HEK293T (cell line): ENCODE data around the gene ANKRD11.

Experiments
- CTCF ChIA-PET: fragments of 350-600 bp; formaldehyde crosslinking; extraction: SDS; loops from one replicate; lab custom pipeline; 2021; ENCODE audit warnings: antibody characterized with exemption, inconsistent platforms; lab: Yijun Ruan, JAX
- POLR2A ChIA-PET: fragments of 350-600 bp; formaldehyde crosslinking; extraction: SDS; loops from one replicate; lab custom pipeline; 2020; ENCODE audit warnings: antibody characterized with exemption, inconsistent platforms; lab: Yijun Ruan, JAX
- DNase-seq: peaks from one replicate; pipeline ENCODE4 v3.0.0; 2012; ENCODE audit warnings: mixed read lengths; ENCODE audit errors: extremely low spot score
- ARNT ChIP-seq: fragments of 450-650 bp; IDR thresholded peaks from 2 replicates; pipeline ENCODE4 v1.6.1; 2017; ENCODE audit warnings: mild to moderate bottlenecking
- BHLHE40 ChIP-seq: fragments of 450-650 bp; IDR thresholded peaks from 2 replicates; pipeline ENCODE4 v1.6.1; 2016; ENCODE audit warnings: mild to moderate bottlenecking, moderate library complexity, borderline replicate concordance
- CTBP1 ChIP-seq: fragments of 450-650 bp; IDR thresholded peaks from 2 replicates; pipeline ENCODE4 v1.6.1; 2016; ENCODE audit warnings: borderline replicate concordance
- ELF4 ChIP-seq: fragments of 450-650 bp; IDR thresholded peaks from 2 replicates; pipeline ENCODE4 v1.6.1; 2017; ENCODE audit warnings: antibody characterized with exemption
- FOXA1 ChIP-seq: fragments of 450-650 bp; IDR thresholded peaks from 2 replicates; pipeline ENCODE4 v1.6.1; 2016; ENCODE audit warnings: mild to moderate bottlenecking
- FOXK2 ChIP-seq: fragments of 450-650 bp; IDR thresholded peaks from 2 replicates; pipeline ENCODE4 v1.6.1; 2016; ENCODE audit warnings: mild to moderate bottlenecking
- FOXM1 ChIP-seq: fragments of 450-650 bp; IDR thresholded peaks from 2 replicates; pipeline ENCODE4 v1.6.1; 2017; ENCODE audit warnings: mild to moderate bottlenecking, borderline replicate concordance
- HDGF ChIP-seq: fragments of 450-650 bp; IDR thresholded peaks from 2 replicates; pipeline ENCODE4 v1.6.1; 2017; ENCODE audit warnings: antibody characterized with exemption, borderline replicate concordance
- L3MBTL2 ChIP-seq: fragments of 450-650 bp; conservative IDR thresholded peaks from 2 replicates; pipeline ENCODE4 v1.6.1; 2016; ENCODE audit warnings: mild to moderate bottlenecking
- LEF1 ChIP-seq: fragments of 450-650 bp; IDR thresholded peaks from 2 replicates; pipeline ENCODE4 v1.6.1; 2017; ENCODE audit warnings: mild to moderate bottlenecking, borderline replicate concordance
- NFRKB ChIP-seq: fragments of 450-650 bp; IDR thresholded peaks from 2 replicates; pipeline ENCODE4 v1.6.1; 2016; ENCODE audit warnings: mild to moderate bottlenecking, moderate library complexity
- SP1 ChIP-seq: fragments of 450-650 bp; IDR thresholded peaks from 2 replicates; pipeline ENCODE4 v1.6.1; 2017
- SUZ12 ChIP-seq: fragments of 450-650 bp; IDR thresholded peaks from 2 replicates; pipeline ENCODE4 v1.6.1; 2016; ENCODE audit warnings: mild to moderate bottlenecking
- TARDBP ChIP-seq: fragments of 450-650 bp; IDR thresholded peaks from 2 replicates; pipeline ENCODE4 v1.6.1; 2016
- ZNF384 ChIP-seq: fragments of 450-650 bp; IDR thresholded peaks from 2 replicates; pipeline ENCODE4 v1.6.1; 2016
- TF ChIP-seq, protein P1 (sequence below): fragments of 450-650 bp; IDR thresholded peaks from 2 replicates; pipeline ENCODE4 v1.6.1; 2016

The ANKRD11 gene

GRCh38 chr16:89506113-89506504, 15.7 kb upstream of the ANKRD11 start:
- TF ChIP-seq BHLHE40: no peak
- no peak for TF ChIP-seq ZNF384
- no peak for TF ChIP-seq SUZ12
- no peak for TF ChIP-seq HDGF
- TF ChIP-seq FOXA1: no peak
- TF ChIP-seq, protein P1, sequence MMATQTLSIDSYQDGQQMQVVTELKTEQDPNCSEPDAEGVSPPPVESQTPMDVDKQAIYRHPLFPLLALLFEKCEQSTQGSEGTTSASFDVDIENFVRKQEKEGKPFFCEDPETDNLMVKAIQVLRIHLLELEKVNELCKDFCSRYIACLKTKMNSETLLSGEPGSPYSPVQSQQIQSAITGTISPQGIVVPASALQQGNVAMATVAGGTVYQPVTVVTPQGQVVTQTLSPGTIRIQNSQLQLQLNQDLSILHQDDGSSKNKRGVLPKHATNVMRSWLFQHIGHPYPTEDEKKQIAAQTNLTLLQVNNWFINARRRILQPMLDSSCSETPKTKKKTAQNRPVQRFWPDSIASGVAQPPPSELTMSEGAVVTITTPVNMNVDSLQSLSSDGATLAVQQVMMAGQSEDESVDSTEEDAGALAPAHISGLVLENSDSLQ: no peak
- TF ChIP-seq L3MBTL2: no peak
- no peak for TF ChIP-seq FOXM1
- TF ChIP-seq LEF1: no peak
- TF ChIP-seq ARNT: no peak
- TF ChIP-seq TARDBP: no peak
- no peak for TF ChIP-seq SP1
- no peak for TF ChIP-seq CTBP1
- no peak for TF ChIP-seq FOXK2
- TF ChIP-seq NFRKB: no peak
- POLR2A ChIA-PET: no interaction called here
- no peak for DNase-seq
- CTCF ChIA-PET: no interaction called here

DNA sequence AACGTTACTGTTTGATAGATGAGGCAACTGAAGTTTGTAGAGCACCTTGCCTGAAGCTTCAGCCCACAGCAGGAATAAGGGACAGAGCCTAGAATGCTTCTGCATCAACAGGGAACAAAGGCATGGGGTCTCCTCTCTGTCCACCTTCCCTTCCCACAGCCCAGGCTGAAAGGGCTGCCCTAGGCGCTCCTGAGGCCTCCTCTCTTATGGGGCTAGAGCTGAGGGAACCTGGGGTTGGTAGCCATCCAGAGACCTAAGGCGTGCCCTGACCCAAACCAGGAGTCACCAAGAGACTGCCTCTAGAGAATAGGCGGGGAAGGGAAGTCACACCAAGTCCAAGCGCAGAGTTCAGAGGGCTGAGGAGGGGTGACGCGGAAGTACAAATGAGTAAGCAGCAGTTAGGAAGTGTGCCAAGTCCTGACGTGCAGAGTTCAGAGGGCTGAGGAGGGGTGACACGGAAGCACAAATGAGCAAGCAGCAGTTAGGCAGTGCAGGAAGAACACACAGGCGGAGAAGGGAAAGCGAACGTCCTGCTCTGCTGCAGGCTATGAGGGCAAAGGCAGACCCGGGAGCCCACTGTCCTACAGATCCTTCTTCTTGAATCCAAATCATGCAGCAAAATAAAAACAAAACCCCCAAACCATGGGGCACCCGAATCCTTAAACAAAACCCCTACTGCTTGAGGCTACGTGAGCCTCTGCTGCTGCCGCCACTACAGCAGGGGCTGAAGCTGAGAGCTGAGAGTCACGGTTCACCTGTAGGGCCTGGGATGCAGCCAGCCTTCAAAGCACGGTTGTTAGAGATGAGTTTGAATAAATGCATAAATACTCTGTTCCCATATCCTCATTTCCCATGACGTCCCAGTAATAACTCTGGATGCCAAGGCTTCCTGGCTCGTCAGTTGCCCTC, 15.1 kb upstream of the ANKRD11 start:
- POLR2A ChIA-PET: interaction anchor here (1.1 kb wide), 1 partner anchor 27 kb away, joined by 3 read pairs; no protein-coding TSS in a partner anchor

GRCh38 chr16:89504091-89504490, 13.7 kb upstream of the ANKRD11 start:
- CTCF ChIA-PET: interaction anchor here (0.6 kb wide), 1 partner anchor 43 kb away, joined by 6 read pairs; no protein-coding TSS in a partner anchor
- POLR2A ChIA-PET: interaction anchor here (1.3 kb wide), 1 partner anchor 15 kb away, joined by 4 read pairs; no protein-coding TSS in a partner anchor
- no peak for TF ChIP-seq NFRKB
- no peak for TF ChIP-seq FOXM1
- no peak for TF ChIP-seq ARNT
- no peak for TF ChIP-seq FOXA1
- no peak for TF ChIP-seq ZNF384
- TF ChIP-seq ELF4: no peak
- TF ChIP-seq BHLHE40: no peak
- no peak for TF ChIP-seq LEF1
- no peak for TF ChIP-seq HDGF
- TF ChIP-seq, protein P1: no peak
- no peak for DNase-seq

More for the DNA sequence above, 15.1 kb upstream of the ANKRD11 start:
- CTCF ChIA-PET: no interaction called here
- TF ChIP-seq L3MBTL2 (no peak), SP1 (no peak), HDGF (no peak), SUZ12 (no peak), FOXM1 (no peak), NFRKB (no peak), ARNT (no peak)
- TF ChIP-seq, protein P1: no peak
- no peak for DNase-seq

DNA sequence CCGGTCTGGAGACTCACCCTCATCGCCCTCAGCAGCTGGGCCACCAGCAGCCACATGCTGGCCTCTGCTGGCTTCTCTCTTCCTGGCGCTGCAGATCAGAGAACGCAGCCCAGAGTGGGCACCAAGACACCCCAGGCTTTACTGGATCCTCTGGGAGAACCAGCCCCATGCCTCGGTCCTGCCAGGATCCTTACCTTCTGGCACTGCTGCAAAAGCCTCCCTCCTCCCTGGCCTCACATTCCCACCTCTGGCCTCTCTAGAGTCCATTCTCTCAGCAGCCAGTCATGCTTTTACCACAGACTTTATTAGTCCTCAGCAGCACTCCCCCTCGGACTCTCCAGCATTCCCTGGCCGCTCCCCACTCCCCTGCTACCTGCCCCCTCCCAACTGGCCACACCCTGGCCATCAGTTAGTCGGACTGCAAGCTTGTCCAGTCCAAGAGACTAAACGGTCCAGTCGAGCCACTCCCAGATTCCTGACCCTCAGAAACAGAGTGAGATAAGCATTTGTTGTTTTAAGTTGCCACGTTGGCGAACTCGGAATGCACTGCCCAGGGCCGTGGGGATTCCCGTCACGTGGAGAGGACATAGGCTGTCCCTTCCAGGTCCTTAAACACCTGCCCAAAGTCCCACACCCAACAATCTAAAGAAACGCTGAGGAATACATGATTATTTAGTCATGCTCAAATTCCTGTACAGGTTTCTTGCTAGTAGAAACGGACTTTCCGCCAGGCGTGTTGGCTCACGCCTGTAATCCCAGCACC, 11.9 kb upstream of the ANKRD11 start:
- DNase-seq: no peak
- CTCF ChIA-PET: no interaction called here
- POLR2A ChIA-PET: no interaction called here
- TF ChIP-seq SUZ12: no peak
- no peak for TF ChIP-seq BHLHE40
- TF ChIP-seq ELF4: no peak
- TF ChIP-seq SP1: no peak
- TF ChIP-seq FOXM1: no peak
- TF ChIP-seq NFRKB: no peak
- TF ChIP-seq FOXK2: no peak
- no peak for TF ChIP-seq HDGF

DNA sequence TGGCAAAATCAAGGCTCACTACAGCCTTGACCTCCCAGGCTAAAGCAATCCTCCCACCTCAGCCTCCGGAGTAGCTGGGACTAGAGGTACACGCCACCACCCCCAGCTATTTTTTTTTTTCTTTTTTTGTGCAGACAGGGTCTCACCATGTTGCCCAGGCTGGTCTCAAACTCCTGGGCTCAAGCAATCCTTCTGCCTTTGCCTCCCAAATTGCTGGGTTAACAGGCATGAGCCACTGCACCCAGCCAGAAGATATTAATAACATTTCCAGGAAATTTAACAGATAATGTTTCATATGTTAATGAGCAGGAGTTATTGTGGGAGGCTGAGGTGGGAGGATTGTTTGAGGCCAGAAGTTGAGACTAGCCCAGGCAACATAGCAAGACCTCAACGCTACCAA, 9.4 kb upstream of the ANKRD11 start:
- CTCF ChIA-PET: no interaction called here
- POLR2A ChIA-PET: interaction anchor here (1.5 kb wide), 1 partner anchor 8 kb away, joined by 5 read pairs; the partner anchor contains the start of gene SPG7
- TF ChIP-seq BHLHE40 (no peak), LEF1 (no peak), ZNF384 (no peak), ARNT (no peak), HDGF (no peak), ELF4 (no peak), FOXK2 (no peak), FOXA1 (no peak), TARDBP (no peak), CTBP1 (no peak), L3MBTL2 (no peak), SP1 (no peak), NFRKB (no peak)
- TF ChIP-seq, protein P1: no peak
- DNase-seq: no peak
